RWPE2 (cell line): Measurements from ENCODE around the gene PTPN23.

Experiments
- ATAC-seq: fragments of 200-7000 bp; cut with Tn5 transposase; 3 replicates; pipeline ENCODE4 v1.9.1; 2021; ENCODE audit warnings: low read depth
- DNase-seq: peaks from one replicate; pipeline ENCODE4 v3.0.0-alpha.2; 2020; ENCODE audit warnings: low spot score
- H3K27ac ChIP-seq: fragments of 450-650 bp; 2 replicates; pipeline ENCODE4 v1.5.1; 2017; ENCODE audit warnings: mild to moderate bottlenecking; ENCODE audit not compliant: poor library complexity, severe bottlenecking
- H3K27me3 ChIP-seq: fragments of 250-450 bp; sonication (Bioruptor Pico); 2 replicates; pipeline ENCODE4 v1.5.1; 2021; ENCODE audit warnings: mild to moderate bottlenecking, moderate library complexity; ENCODE audit not compliant: insufficient read depth, poor library complexity, severe bottlenecking
- H3K36me3 ChIP-seq: fragments of 250-450 bp; sonication (Bioruptor Pico); 2 replicates; pipeline ENCODE4 v1.5.1; 2020; ENCODE audit warnings: low read depth, mild to moderate bottlenecking, moderate library complexity
- H3K4me1 ChIP-seq: fragments of 250-450 bp; sonication (Bioruptor Pico); 2 replicates; pipeline ENCODE4 v1.5.1; 2021; ENCODE audit warnings: mild to moderate bottlenecking, moderate library complexity; ENCODE audit not compliant: insufficient read depth, poor library complexity, severe bottlenecking
- H3K4me3 ChIP-seq: fragments of 250-450 bp; sonication (Bioruptor Pico); 2 replicates; pipeline ENCODE4 v1.5.1; 2021; ENCODE audit warnings: mild to moderate bottlenecking, moderate library complexity; ENCODE audit not compliant: severe bottlenecking
- H3K9me3 ChIP-seq: fragments of 250-450 bp; sonication (Bioruptor Pico); 2 replicates; pipeline ENCODE4 v1.5.1; 2021; ENCODE audit warnings: mild to moderate bottlenecking, moderate library complexity; ENCODE audit not compliant: severe bottlenecking
- CTCF ChIP-seq: fragments of 450-650 bp; IDR thresholded peaks from one replicate; pipeline ENCODE4 v1.5.1; 2017; ENCODE audit warnings: mild to moderate bottlenecking, moderate library complexity; ENCODE audit not compliant: poor library complexity, severe bottlenecking

Gene PTPN23

GRCh38 chr3:47380601-47381316, at the start of gene PTPN23:
Gene PTPN23, plus strand, starts transcription at chr3:47381021. Its CDS starts 76 bp downstream, at chr3:47381097.
- DNase-seq = peak; percentile 98
- Histone ChIP-seq H3K27ac (peak within 1 kb of the TSS; percentile 72), H3K4me1 (no peaks in the 10 kb centered on the region), H3K27me3 (no peaks in the 10 kb centered on the region), H3K36me3 (no peaks in the 10 kb centered on the region), H3K4me3 (peak within 1 kb of the TSS; percentile 66), H3K9me3 (no peaks in the 10 kb centered on the region)
- no peak for TF ChIP-seq CTCF
- peak; percentile 78 for ATAC-seq

GRCh38 chr3:47333907-47334306, 46.9 kb upstream of the PTPN23 start:
- peaks cover 69% of the 10 kb centered on the region for H3K36me3 ChIP-seq
- no peak overlapping the region for H3K4me3 ChIP-seq
- H3K27me3 ChIP-seq = no peaks in the 10 kb centered on the region
- H3K27ac ChIP-seq = no peak overlapping the region
- no peaks in the 10 kb centered on the region for H3K4me1 ChIP-seq
- no peak for DNase-seq
- no peak for ATAC-seq
- TF ChIP-seq CTCF = no peak
- H3K9me3 ChIP-seq = no peaks in the 10 kb centered on the region

GRCh38 chr3:47337656-47338055, 43.2 kb upstream of the PTPN23 start:
- no peak for TF ChIP-seq CTCF
- no peak for DNase-seq
- Histone ChIP-seq H3K27ac (no peak overlapping the region), H3K9me3 (no peaks in the 10 kb centered on the region), H3K4me3 (no peak overlapping the region), H3K36me3 (peaks cover 47% of the 10 kb centered on the region), H3K27me3 (no peaks in the 10 kb centered on the region), H3K4me1 (no peaks in the 10 kb centered on the region)
- ATAC-seq = no peak

GRCh38 chr3:47339951-47340350, 40.9 kb upstream of the PTPN23 start:
- DNase-seq (no peak), ATAC-seq (no peak)
- no peak overlapping the region for H3K27ac ChIP-seq
- no peak overlapping the region for H3K4me3 ChIP-seq
- H3K36me3 ChIP-seq = peaks cover 49% of the 10 kb centered on the region
- no peaks in the 10 kb centered on the region for H3K27me3 ChIP-seq
- H3K4me1 ChIP-seq = no peaks in the 10 kb centered on the region
- no peak for TF ChIP-seq CTCF
- no peaks in the 10 kb centered on the region for H3K9me3 ChIP-seq

- ATAC-seq = no peak
Observed at GRCh38 chr3:47340866-47341265, 40.0 kb upstream of the PTPN23 start.

More at GRCh38 chr3:47340866-47341265, 40.0 kb upstream of the PTPN23 start:
- Histone ChIP-seq H3K36me3 (peaks cover 44% of the 10 kb centered on the region), H3K9me3 (no peaks in the 10 kb centered on the region), H3K27me3 (no peaks in the 10 kb centered on the region), H3K4me3 (no peak overlapping the region), H3K4me1 (no peaks in the 10 kb centered on the region), H3K27ac (no peak overlapping the region)
- DNase-seq = no peak
- no peak for TF ChIP-seq CTCF
